PC-9 (cell line): Measurements from ENCODE around the gene PCDHGA5.

Source experiments
- EZH2 ChIP-seq: fragments of 200-600 bp; sonication (generic); IDR thresholded peaks from 2 replicates; pipeline ENCODE4 v1.8.0; 2017; ENCODE audit warnings: antibody characterized with exemption, low read depth
- TF ChIP-seq, protein P1 (sequence below): fragments of 200-600 bp; sonication (generic); conservative IDR thresholded peaks from 2 replicates; pipeline ENCODE4 v1.6.1; 2017; ENCODE audit warnings: mixed run types, antibody characterized with exemption, mild to moderate bottlenecking, moderate library complexity

DNA sequence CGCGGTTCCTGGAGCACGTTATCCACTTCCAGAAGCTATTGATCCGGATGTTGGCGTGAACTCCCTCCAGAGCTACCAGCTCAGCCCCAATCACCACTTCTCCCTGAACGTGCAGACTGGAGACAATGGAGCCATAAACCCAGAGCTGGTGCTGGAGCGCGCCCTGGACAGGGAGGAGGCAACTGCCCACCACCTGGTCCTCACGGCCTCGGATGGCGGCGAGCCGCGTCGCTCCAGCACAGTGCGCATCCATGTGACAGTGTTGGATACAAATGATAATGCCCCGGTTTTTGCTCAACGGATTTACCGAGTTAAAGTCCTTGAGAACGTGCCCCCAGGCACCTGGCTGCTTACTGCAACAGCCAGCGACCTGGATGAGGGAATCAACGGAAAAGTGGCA, 39.4 kb downstream of the PCDHGA5 start:
- TF ChIP-seq, protein P1, sequence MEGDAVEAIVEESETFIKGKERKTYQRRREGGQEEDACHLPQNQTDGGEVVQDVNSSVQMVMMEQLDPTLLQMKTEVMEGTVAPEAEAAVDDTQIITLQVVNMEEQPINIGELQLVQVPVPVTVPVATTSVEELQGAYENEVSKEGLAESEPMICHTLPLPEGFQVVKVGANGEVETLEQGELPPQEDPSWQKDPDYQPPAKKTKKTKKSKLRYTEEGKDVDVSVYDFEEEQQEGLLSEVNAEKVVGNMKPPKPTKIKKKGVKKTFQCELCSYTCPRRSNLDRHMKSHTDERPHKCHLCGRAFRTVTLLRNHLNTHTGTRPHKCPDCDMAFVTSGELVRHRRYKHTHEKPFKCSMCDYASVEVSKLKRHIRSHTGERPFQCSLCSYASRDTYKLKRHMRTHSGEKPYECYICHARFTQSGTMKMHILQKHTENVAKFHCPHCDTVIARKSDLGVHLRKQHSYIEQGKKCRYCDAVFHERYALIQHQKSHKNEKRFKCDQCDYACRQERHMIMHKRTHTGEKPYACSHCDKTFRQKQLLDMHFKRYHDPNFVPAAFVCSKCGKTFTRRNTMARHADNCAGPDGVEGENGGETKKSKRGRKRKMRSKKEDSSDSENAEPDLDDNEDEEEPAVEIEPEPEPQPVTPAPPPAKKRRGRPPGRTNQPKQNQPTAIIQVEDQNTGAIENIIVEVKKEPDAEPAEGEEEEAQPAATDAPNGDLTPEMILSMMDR = no peak
- no peak for TF ChIP-seq EZH2
